ENCODE measurements around the gene C1QA. TPM values are rescaled to one million over a fixed set of nuclear protein-coding genes. Genes with fewer than 3 reads are reported as not detected.

The C1QA gene
- total and polyA plus RNA-seq, 4 experiments from 2014 or later: 1.2 to 2.2 TPM; not detected in 2

DNA sequence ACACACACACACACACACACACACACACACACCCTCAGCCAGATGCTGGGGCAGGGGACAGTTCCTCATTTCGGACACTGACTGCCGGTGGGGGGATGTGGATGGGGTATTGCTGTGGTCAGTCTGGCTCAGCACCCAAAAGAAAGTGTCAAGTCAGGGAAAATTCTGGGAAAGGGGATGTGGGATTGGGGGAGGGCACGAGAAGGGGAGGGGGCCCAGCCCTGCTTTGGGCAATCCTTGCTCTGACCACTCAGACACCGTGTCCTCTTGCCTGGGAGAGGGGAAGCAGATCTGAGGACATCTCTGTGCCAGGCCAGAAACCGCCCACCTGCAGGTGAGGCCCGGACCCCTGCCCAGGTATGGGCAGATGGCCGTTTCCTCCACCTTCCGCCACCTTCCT is 7.0 kb downstream of the C1QA start, which contains the start of gene C1QC:
C1QC (plus strand) TSS at position 253 of the 400 bp plus-strand sequence. CDS start 391 bp downstream, outside the sequence.
- DNase-seq: no peak
- Mint-ChIP-seq H3K9me3 (no peaks in the 10 kb centered on the region), H3K27ac (no peak within 1 kb of the TSS), H3K4me1 (no peaks in the 10 kb centered on the region), H3K27me3 (peaks cover 7 to 16% of the 10 kb centered on the region in 2 donors), H3K4me3 (no peak within 1 kb of the TSS), H3K36me3 (no peaks in the 10 kb centered on the region)
- Histone ChIP-seq H3K9me3 (ENCODE audit: control insufficient read depth in 1 of 2, low read length in 2 of 2) (no peaks in the 10 kb centered on the region), H3K27ac (ENCODE audit: low read depth, low read length) (no peak within 1 kb of the TSS), H3K4me3 (ENCODE audit: low read length in 2 of 2) (no peak within 1 kb of the TSS), H3K27me3 (ENCODE audit: insufficient read depth, low read length) (peaks cover 5% of the 10 kb centered on the region), H3K4me1 (ENCODE audit: insufficient read depth, low read length) (peaks cover 5% of the 10 kb centered on the region), H3K36me3 (ENCODE audit: insufficient read depth, low read length) (no peaks in the 10 kb centered on the region)
- intact Hi-C loops (cut with micrococcal nuclease): loop anchor here (5.0 kb wide), 1 partner anchor 511 kb away; no protein-coding TSS in a partner anchor
- POLR2A ChIA-PET (ENCODE audit: partially characterized antibody): no interaction called here
- CTCF ChIA-PET (ENCODE audit: partially characterized antibody): no interaction called here

DNA sequence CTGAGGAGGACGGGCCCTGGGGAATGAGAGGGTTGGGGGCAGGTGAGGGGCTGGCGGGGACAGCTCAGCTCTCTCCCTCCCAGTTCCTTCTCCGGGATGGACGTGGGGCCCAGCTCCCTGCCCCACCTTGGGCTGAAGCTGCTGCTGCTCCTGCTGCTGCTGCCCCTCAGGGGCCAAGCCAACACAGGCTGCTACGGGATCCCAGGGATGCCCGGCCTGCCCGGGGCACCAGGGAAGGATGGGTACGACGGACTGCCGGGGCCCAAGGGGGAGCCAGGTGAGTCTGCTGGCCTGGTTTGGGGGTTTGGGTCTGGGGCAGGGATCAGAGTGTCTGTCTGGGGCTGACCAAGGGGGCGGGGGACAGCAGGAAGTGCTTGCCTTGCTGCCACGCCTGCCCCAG is 7.5 kb downstream of the C1QA start:
- no peak for DNase-seq
- Mint-ChIP-seq H3K4me3 (no peak overlapping the region), H3K36me3 (no peaks in the 10 kb centered on the region), H3K9me3 (no peaks in the 10 kb centered on the region), H3K27me3 (peaks cover 7 to 16% of the 10 kb centered on the region in 2 donors), H3K27ac (no peak overlapping the region), H3K4me1 (no peaks in the 10 kb centered on the region)
- H3K4me3 ChIP-seq (ENCODE audit: low read length in 2 of 2): no peak overlapping the region
- H3K4me1 ChIP-seq (ENCODE audit: insufficient read depth, low read length): peaks cover 5% of the 10 kb centered on the region
- intact Hi-C loops (cut with micrococcal nuclease): loop anchor here (5.0 kb wide), 1 partner anchor 512 kb away; no protein-coding TSS in a partner anchor
- no peaks in the 10 kb centered on the region for H3K36me3 ChIP-seq (ENCODE audit: insufficient read depth, low read length)
- H3K27ac ChIP-seq (ENCODE audit: low read depth, low read length): no peak overlapping the region
- ChIA-PET POLR2A (ENCODE audit: partially characterized antibody) (no interaction called here), CTCF (ENCODE audit: partially characterized antibody) (no interaction called here)
- no peaks in the 10 kb centered on the region for H3K9me3 ChIP-seq (ENCODE audit: control insufficient read depth in 1 of 2, low read length in 2 of 2)
- peaks cover 5% of the 10 kb centered on the region for H3K27me3 ChIP-seq (ENCODE audit: insufficient read depth, low read length)

- intact Hi-C loops (cut with micrococcal nuclease): no loop called here
- H3K4me1 ChIP-seq (ENCODE audit: insufficient read depth, low read length): peaks cover 5% of the 10 kb centered on the region
- DNase-seq: no peak
- no peaks in the 10 kb centered on the region for H3K36me3 Mint-ChIP-seq
- POLR2A ChIA-PET (ENCODE audit: partially characterized antibody): no interaction called here
- H3K4me3 ChIP-seq (ENCODE audit: low read length in 2 of 2): no peak overlapping the region
- H3K27ac ChIP-seq (ENCODE audit: low read depth, low read length): no peak overlapping the region
- H3K4me1 Mint-ChIP-seq: no peaks in the 10 kb centered on the region
- CTCF ChIA-PET (ENCODE audit: partially characterized antibody): interaction anchor here (1.2 kb wide), 1 partner anchor 515 kb away, joined by 3 read pairs; no protein-coding TSS in a partner anchor
- H3K36me3 ChIP-seq (ENCODE audit: insufficient read depth, low read length): no peaks in the 10 kb centered on the region
- no peaks in the 10 kb centered on the region for H3K9me3 ChIP-seq (ENCODE audit: control insufficient read depth in 1 of 2, low read length in 2 of 2)
- peaks cover 5% of the 10 kb centered on the region for H3K27me3 ChIP-seq (ENCODE audit: insufficient read depth, low read length)
- H3K27me3 Mint-ChIP-seq: peaks cover 6 to 17% of the 10 kb centered on the region in 2 donors
- no peak overlapping the region for H3K4me3 Mint-ChIP-seq
- H3K27ac Mint-ChIP-seq: peak overlapping the region in 1 of 7 donors; percentile 10
- no peaks in the 10 kb centered on the region for H3K9me3 Mint-ChIP-seq
These were observed 9.5 kb downstream of the C1QA start for GRCh38 chr1:22645931-22646330.

GRCh38 chr1:22646384-22646783 is 10.0 kb downstream of the C1QA start:
- no peaks in the 10 kb centered on the region for H3K4me1 Mint-ChIP-seq
- H3K4me1 ChIP-seq (ENCODE audit: insufficient read depth, low read length): peaks cover 5% of the 10 kb centered on the region
- POLR2A ChIA-PET (ENCODE audit: partially characterized antibody): no interaction called here
- H3K9me3 ChIP-seq (ENCODE audit: control insufficient read depth in 1 of 2, low read length in 2 of 2): no peaks in the 10 kb centered on the region
- DNase-seq: no peak
- H3K27me3 ChIP-seq (ENCODE audit: insufficient read depth, low read length): peaks cover 5% of the 10 kb centered on the region
- peaks cover 4 to 13% of the 10 kb centered on the region in 2 donors for H3K27me3 Mint-ChIP-seq
- H3K27ac Mint-ChIP-seq: no peak overlapping the region
- no peak overlapping the region for H3K4me3 Mint-ChIP-seq
- CTCF ChIA-PET (ENCODE audit: partially characterized antibody): interaction anchor here (1.2 kb wide), 1 partner anchor 515 kb away, joined by 3 read pairs; no protein-coding TSS in a partner anchor
- H3K27ac ChIP-seq (ENCODE audit: low read depth, low read length): no peak overlapping the region
- no peaks in the 10 kb centered on the region for H3K9me3 Mint-ChIP-seq
- no peaks in the 10 kb centered on the region for H3K36me3 ChIP-seq (ENCODE audit: insufficient read depth, low read length)
- no peaks in the 10 kb centered on the region for H3K36me3 Mint-ChIP-seq
- intact Hi-C loops (cut with micrococcal nuclease): no loop called here
- H3K4me3 ChIP-seq (ENCODE audit: low read length in 2 of 2): no peak overlapping the region

GRCh38 chr1:22650089-22650693 is 13.8 kb downstream of the C1QA start:
- CTCF ChIA-PET (ENCODE audit: partially characterized antibody): no interaction called here
- POLR2A ChIA-PET (ENCODE audit: partially characterized antibody): no interaction called here
- H3K27ac ChIP-seq (ENCODE audit: low read depth, low read length): no peak overlapping the region
- H3K36me3 ChIP-seq (ENCODE audit: insufficient read depth, low read length): no peaks in the 10 kb centered on the region
- no peaks in the 10 kb centered on the region for H3K27me3 ChIP-seq (ENCODE audit: insufficient read depth, low read length)
- Mint-ChIP-seq H3K4me1 (no peaks in the 10 kb centered on the region), H3K36me3 (no peaks in the 10 kb centered on the region), H3K27ac (no peak overlapping the region), H3K9me3 (peaks cover 0 to 2% (median 0%) of the 10 kb centered on the region in 8 donors), H3K27me3 (peaks cover 7 to 9% of the 10 kb centered on the region in 2 donors), H3K4me3 (no peak overlapping the region)
- H3K4me1 ChIP-seq (ENCODE audit: insufficient read depth, low read length): no peaks in the 10 kb centered on the region
- DNase-seq: no peak
- no peaks in the 10 kb centered on the region for H3K9me3 ChIP-seq (ENCODE audit: control insufficient read depth in 1 of 2, low read length in 2 of 2)
- intact Hi-C loops (cut with micrococcal nuclease): no loop called here
- no peak overlapping the region for H3K4me3 ChIP-seq (ENCODE audit: low read length in 2 of 2)

- no peak overlapping the region for H3K27ac Mint-ChIP-seq
- no peaks in the 10 kb centered on the region for H3K27me3 ChIP-seq (ENCODE audit: insufficient read depth, low read length)
- peaks cover 0 to 2% (median 0%) of the 10 kb centered on the region in 8 donors for H3K9me3 Mint-ChIP-seq
- peaks cover 8 to 15% of the 10 kb centered on the region in 2 donors for H3K27me3 Mint-ChIP-seq
- no peaks in the 10 kb centered on the region for H3K9me3 ChIP-seq (ENCODE audit: control insufficient read depth in 1 of 2, low read length in 2 of 2)
- ChIA-PET POLR2A (ENCODE audit: partially characterized antibody) (no interaction called here), CTCF (ENCODE audit: partially characterized antibody) (interaction anchor here (0.7 kb wide), 1 partner anchor 10 kb away, joined by 3 read pairs; no protein-coding TSS in a partner anchor)
- no peak overlapping the region for H3K27ac ChIP-seq (ENCODE audit: low read depth, low read length)
- H3K4me3 ChIP-seq (ENCODE audit: low read length in 2 of 2): no peak overlapping the region
- intact Hi-C loops (cut with micrococcal nuclease): no loop called here
- no peak for DNase-seq
- H3K4me1 Mint-ChIP-seq: no peaks in the 10 kb centered on the region
- H3K36me3 Mint-ChIP-seq: no peaks in the 10 kb centered on the region
- no peak overlapping the region for H3K4me3 Mint-ChIP-seq
- H3K36me3 ChIP-seq (ENCODE audit: insufficient read depth, low read length): no peaks in the 10 kb centered on the region
- H3K4me1 ChIP-seq (ENCODE audit: insufficient read depth, low read length): no peaks in the 10 kb centered on the region
These were observed 15.8 kb downstream of the C1QA start for GRCh38 chr1:22651941-22652856.

- Histone ChIP-seq H3K4me1 (ENCODE audit: insufficient read depth, low read length) (no peaks in the 10 kb centered on the region), H3K27ac (ENCODE audit: low read depth, low read length) (no peak within 1 kb of the TSS), H3K36me3 (ENCODE audit: insufficient read depth, low read length) (no peaks in the 10 kb centered on the region), H3K27me3 (ENCODE audit: insufficient read depth, low read length) (no peaks in the 10 kb centered on the region), H3K9me3 (ENCODE audit: control insufficient read depth in 1 of 2, low read length in 2 of 2) (no peaks in the 10 kb centered on the region), H3K4me3 (ENCODE audit: low read length in 2 of 2) (no peak within 1 kb of the TSS)
- DNase-seq: no peak
- Mint-ChIP-seq H3K36me3 (no peaks in the 10 kb centered on the region), H3K9me3 (peaks cover 0 to 2% (median 0%) of the 10 kb centered on the region in 8 donors), H3K27me3 (peaks cover 9 to 14% of the 10 kb centered on the region in 2 donors), H3K4me3 (no peak within 1 kb of the TSS), H3K4me1 (no peaks in the 10 kb centered on the region), H3K27ac (no peak within 1 kb of the TSS)
- intact Hi-C loops (cut with micrococcal nuclease): no loop called here
- ChIA-PET POLR2A (ENCODE audit: partially characterized antibody) (interaction anchor here (0.8 kb wide), 1 partner anchor 771 kb away, joined by 3 read pairs; no protein-coding TSS in a partner anchor), CTCF (ENCODE audit: partially characterized antibody) (no interaction called here)
These were observed 16.5 kb downstream of the C1QA start, which contains the start of gene C1QB for GRCh38 chr1:22652881-22653316. TSS of gene C1QB (plus strand) at chr1:22653236. CDS start at chr1:22659463, 6,227 bp downstream.
